ENCODE measurements around the gene RHBDF2.
"Not testable (repeated sequence)": the region's sequence is repeated elsewhere in the genome, so short reads cannot be mapped to it uniquely, and the experiment has no call there.

The RHBDF2 gene

DNA sequence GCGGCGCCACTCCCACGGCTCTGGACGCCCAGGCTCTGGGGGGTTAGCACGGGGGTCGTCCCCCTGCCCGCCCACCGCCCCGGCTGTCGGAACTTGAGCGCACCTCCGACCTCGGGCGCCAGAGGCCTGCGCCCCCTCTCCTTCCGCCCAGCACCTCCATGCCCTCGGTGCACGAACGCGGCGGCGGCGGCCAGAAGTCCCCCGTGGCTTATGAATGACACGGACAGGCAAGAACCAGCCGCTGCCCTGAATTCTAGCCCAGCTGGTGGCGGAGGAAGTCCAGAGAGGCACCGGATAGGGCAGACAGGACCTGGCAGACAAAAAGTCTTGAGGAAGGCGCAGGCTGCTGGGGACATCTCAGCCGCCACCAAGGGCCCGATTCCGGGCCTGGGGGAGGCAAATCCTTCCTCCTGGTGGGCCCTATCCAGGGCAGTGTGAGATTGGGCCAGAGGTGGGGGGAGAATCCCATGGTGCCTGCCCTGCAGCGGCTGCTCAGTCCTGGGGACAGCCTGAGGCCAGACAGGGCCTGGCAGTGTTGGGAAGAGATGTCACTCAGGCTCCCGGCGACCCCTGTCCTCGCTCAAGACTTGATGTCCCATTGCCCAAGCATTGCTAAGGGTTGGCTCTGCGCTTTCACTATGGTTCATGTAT, 37.2 kb upstream of the RHBDF2 start:
- DNase-seq (ENCODE audit: low spot score): peak; percentile 25

DNA sequence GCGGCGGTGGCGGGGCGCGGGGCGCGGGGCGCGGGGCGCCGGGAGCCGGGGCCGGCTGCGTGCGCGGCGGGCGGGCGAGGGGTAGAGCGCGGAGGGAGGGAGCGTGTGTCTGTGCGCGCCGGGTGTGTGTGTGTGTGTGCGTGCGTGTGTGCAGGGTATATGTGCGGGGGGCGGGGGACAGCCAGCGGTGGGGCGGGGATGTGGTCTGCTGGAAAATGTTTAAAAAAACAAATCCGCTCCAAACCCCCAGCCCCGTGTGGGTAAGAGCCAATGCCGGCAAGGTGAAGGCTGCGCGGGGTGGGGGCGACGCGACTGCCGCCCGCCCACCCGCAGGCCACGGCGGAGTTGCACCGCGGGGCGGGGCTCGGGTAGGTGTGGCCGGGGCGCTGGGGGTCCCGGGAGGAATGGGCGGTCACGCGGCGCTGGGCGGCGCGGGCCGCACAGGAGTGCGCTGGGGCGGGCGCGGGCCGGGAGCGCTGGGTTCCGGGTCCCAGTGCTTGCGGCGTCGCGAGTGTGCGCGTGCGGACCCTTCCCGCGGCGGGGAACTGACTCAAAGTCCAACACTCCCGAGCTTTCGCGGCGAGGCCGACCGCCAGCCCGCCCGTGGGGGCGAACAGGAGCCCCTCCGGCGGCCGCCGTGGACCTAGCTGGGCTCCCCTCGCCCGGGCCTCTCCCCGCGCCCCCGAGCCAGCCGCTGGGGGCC, 36.5 kb upstream of the RHBDF2 start, which contains the start of gene CYGB:
Gene CYGB (minus strand): TSS at position 132 of the 703 bp plus-strand sequence. CDS start 167 bp downstream, outside the sequence.
- no peak for DNase-seq (ENCODE audit: low spot score)

DNA sequence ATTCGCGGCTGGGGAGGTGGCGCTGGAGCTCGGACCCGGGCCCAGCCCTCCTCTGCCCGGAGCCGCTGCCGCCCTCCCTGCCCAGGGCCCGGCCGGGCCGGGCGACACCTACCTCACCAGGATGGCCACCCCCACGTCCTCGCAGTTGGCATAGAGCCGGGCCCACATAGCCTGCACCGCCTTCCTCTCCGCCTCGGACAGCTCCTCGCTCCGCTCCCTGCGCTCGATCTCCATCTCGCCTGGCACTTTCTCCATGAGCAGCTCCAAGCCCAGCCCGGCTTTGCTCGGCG, 36.0 kb upstream of the RHBDF2 start:
- peak; percentile 61 for DNase-seq (ENCODE audit: low spot score)

- no peak for DNase-seq (ENCODE audit: low spot score)
Observed at GRCh38 chr17:76536511-76537287, 35.5 kb upstream of the RHBDF2 start.

DNA sequence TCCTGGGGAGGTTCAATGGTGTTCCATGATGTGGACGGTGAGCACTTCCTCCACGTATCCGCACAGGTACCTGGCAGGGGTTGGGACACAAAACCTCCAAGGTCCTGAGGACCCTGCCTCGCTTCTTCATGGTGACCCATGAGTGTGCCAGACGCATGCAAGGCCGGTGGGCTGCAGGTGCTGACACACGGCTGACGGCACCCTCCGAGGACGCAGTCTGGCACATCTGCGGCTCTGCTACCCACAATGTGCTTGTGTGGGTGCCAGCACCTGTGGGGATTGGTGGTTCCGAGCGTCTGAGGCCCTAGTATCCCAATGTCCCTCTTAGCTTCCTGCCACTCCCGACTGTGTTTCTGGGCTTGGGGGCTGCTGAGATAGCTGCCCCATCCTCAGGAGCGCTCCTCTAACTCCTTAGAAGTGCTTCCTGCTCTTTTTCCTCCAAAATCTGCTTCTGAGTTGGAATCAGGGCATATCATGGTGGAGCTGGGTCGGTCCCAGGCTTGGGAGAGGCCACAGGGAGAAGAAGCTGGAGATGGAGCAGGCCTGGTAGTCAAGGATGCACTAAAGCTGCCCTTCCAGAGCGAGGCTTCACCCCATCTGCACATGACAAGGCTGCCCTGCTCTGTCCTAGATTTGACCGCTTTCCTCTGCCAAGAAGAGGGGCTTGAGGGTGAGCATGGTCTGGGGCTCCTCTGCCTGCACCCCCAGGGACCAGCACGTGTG, 34.7 kb upstream of the RHBDF2 start:
- no peak for DNase-seq (ENCODE audit: low spot score)

DNA sequence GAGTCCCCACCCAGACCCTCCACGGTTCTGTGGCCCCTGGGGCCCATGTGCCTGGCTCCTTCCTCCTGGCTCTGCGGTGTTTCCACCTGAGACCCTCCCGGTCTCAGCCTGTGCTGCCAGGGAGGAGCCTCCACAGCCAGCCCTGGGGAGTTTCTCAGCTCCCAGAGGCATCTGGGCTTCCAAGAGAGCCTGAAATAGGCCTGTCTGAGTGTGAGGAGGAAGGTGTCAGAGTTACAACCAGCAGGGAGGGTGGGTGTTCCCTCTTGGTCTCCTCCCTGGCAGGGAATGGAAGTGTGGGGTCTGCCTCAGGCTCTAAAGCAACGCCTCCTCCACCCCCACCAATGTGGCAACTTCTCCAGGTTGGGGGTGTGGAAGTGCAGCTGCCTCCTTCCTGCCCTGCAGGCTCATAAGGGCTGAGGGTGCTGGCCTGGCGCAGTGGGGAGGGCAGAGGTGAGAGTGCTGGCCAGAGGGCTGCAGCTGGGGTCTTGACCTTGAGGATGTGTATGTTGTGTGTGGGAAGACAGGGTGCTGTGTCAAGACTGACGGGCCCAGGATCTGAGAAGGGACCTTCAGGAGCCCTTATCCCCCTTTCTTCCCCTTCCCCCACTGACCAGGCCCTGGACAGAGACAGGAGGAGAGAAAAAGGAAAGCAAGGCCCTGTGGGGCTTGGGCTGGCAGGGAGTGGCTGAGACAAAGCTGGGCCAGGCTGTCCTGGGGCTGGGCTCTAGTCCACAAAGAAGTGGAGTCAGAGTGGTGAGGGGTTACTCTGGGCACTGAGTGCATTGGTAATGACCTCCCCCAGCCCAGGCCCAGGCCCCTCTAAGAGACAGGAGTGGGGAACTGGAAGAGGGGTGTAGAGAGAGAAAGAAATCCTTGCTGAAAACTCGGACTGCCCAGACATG, 33.9 kb upstream of the RHBDF2 start:
- no peak for DNase-seq (ENCODE audit: low spot score)

- not testable (repeated sequence) for DNase-seq (ENCODE audit: low spot score)
Observed at GRCh38 chr17:76533640-76534359, 32.6 kb upstream of the RHBDF2 start.

DNA sequence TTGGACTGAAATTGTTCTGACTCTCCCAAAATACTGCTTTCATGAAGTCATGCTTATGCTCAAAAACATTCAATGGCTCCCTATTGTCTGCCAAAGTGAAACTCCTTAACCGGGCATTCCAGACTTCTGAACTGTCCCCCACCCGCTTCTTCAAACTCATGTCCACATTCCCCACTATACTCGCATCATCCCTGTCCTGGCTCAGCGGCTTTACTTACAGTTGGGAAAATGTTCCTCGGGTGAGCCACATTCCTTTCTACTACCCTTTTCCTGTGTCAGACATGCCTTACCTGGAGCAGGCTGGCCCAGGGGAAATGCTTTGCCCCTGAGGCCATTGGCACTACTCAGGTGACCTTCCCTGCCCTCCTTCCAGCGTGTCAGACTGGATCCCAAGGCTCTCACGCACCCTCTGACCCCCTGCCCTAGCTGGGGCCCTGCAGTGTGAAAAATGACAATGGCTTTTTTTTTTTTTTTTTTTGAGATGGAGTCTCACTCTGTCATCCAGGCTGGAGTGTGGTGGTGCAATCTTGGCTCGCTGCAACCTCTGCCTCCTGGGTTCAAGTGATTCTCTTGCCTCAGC, 30.9 kb upstream of the RHBDF2 start:
- no peak for DNase-seq (ENCODE audit: low spot score)

DNA sequence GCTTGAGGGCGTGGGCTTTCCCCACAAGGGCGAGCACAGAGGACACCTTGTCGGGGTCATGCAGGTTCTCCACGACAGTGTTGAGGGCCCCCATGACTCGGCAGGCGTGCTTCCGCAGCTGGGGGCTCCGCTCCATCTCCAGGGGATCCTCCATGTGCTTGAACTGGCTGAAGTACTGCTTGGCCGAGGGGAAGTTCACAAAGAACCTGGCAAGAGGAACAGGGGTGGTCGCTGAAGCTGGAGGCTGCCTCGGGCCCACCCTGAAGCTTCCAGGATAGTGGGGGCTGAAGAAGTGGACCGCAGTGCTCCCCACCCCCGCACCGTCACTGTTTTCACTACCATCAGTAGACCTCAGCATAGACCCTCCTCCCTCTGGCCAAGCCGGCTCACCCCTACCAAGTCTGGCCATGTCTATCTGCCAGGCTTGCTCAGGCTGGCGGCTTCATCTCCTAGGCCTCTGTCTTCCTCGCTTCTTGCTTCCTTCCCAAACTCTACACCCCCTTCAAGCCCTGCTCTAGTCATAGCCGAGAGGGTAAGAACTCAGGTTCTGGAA, 30.3 kb upstream of the RHBDF2 start:
- no peak for DNase-seq (ENCODE audit: low spot score)

DNA sequence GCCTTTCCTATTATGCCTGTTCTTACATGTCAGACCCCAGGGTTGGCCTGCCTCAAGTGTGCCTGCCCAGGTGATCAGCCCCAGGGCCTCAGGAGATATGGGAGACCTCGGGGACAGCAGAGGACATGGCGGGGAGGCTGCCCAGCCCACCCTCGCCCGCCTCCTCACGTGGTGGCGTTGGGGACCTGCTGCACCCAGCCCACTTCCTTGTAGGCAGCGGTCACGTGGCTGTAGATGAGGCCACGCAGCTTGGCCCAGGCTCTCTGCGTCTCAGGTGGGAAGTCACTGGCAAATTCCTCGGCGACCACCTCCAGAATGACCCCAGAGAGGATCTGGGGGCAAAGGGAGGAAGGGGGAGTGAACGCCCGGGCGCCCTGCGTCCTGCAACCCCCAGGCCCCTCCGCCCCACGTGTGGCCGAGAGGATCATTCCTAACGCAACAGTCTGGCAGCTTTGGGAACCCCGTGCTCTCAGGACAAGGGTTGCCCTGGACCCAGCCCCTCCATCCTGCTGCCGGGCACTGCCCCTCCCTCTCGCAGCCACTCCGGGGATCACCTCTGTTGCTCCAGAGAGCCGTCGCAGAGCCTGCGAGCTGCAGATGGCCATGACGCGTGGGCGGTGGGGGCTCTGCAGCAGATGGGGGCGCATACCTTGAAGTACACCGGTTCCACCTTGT, 29.7 kb upstream of the RHBDF2 start:
- DNase-seq (ENCODE audit: low spot score): no peak

DNA sequence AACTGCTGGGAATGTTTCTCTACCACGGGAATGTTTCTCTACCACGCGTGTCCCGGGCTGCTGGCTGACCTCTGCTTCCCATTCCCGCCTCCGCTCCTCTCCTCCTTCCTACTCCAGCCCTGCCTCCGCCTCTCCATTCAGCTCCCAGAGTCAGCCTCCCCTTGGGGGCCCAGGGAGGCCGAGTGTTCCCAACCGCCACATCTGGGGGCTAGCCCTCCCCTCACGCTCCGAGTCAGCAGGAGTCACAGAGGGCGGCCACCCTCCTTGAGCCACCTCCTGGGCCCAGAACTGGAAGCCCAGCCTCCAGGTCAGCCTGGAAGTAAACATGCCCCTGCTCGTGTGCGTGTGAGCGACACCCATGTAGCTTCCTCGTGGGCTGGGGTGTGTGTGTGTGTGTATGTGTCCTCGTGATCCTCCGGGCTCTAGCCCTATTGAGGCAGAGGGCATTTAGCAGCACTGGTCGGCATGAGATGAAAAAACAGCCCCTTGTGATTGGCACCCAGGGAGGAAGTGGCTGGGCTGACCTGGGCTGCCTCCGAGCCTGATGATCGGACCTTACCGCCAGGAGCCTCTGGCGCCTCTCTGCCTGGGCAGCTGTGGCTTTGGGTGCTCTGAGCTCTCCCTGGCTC, 29.0 kb upstream of the RHBDF2 start:
- DNase-seq (ENCODE audit: low spot score): no peak

DNA sequence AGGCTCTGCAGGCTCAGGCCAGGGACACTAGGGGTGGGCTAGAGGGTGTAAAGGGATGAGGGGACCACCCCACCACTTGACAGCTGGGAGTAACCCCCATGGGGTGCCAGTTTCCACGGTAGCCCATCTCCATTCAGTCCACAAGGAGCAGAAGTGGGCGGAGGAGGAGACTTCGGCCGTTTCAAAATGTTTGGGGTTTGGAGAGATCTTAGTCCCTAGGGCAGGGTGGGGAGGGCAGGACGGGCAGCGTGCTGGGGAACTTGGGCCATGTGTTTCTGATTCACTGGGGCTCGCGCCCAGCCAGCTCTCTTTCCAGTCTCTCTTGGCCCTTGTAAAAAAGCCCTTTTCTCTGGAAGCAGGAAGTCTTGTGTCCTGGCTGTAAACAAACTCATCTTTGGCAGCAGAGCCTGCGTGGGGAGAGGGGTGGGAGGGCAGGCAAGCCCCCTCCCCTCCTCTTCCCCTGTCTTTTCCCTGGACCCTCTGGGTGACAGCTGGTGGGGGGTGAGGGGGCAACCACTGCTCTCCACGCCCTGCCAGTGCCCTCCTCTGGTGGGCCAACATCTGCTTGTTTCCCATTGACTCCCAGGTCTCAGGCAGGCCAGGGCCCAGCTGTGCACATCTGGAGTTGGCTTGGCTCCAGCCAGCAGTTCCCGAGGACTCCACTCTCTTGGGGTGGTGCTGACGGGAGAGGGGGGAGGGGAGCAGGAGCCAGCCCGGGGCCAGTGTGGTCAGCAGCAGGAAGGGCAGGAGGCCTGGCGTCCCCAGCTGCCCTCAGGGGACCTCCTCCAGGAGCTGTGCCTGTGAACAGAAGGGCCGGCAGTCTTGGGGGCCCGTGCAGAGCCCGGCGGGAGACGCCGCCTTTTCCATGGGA, 28.2 kb upstream of the RHBDF2 start:
- peak; percentile 84 for DNase-seq (ENCODE audit: low spot score)

GRCh38 chr17:76528528-76529223, 27.5 kb upstream of the RHBDF2 start:
- DNase-seq (ENCODE audit: low spot score): no peak

GRCh38 chr17:76528156-76528527, 26.9 kb upstream of the RHBDF2 start:
- DNase-seq (ENCODE audit: low spot score): no peak

GRCh38 chr17:76527430-76528111, 26.3 kb upstream of the RHBDF2 start:
- DNase-seq (ENCODE audit: low spot score): no peak

- not testable (repeated sequence) for DNase-seq (ENCODE audit: low spot score)
Observed at GRCh38 chr17:76527016-76527415, 25.8 kb upstream of the RHBDF2 start.

DNA sequence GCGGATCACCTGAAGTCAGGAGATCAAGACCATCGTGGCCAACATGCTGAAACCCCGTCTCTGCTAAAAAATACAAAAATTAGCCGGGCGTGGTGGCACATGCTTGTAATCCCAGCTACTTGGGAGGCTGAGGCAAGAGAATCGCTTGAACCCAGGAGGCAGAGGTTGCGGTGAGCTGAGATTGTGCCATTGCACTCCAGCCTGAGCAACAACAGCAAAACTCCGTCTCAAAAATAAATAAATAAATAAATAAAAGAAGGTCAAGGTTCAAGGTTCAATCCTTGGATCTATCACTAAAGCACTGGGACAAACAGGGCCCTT, 24.2 kb upstream of the RHBDF2 start:
- DNase-seq (ENCODE audit: low spot score): not testable (repeated sequence)
